IPS-20b (cell line): ENCODE results near the gene FRMD4A.

ENCODE experiments used
- H3K27ac ChIP-seq: one replicate; pipeline ENCODE4 v1.5.1; 2013; ENCODE audit warnings: low read length
- H3K27me3 ChIP-seq: 2 replicates; pipeline ENCODE4 v1.6.1; 2013; ENCODE audit warnings: mild to moderate bottlenecking, low read length, inconsistent platforms; ENCODE audit not compliant: insufficient read depth
- H3K36me3 ChIP-seq: 2 replicates; pipeline ENCODE4 v1.6.1; 2013; ENCODE audit warnings: low read depth, mild to moderate bottlenecking, inconsistent platforms, low read length, moderate library complexity; ENCODE audit not compliant: insufficient read depth
- H3K4me1 ChIP-seq: 2 replicates; pipeline ENCODE4 v1.6.1; 2013; ENCODE audit warnings: mild to moderate bottlenecking, control low read depth, inconsistent platforms, low read length, moderate library complexity; ENCODE audit not compliant: insufficient read depth
- H3K4me3 ChIP-seq: 2 replicates; pipeline ENCODE4 v1.5.1; 2013; ENCODE audit warnings: mild to moderate bottlenecking, low read length, inconsistent platforms
- H3K9ac ChIP-seq: 2 replicates; pipeline ENCODE4 v1.6.1; 2013; ENCODE audit warnings: low read depth, mild to moderate bottlenecking, inconsistent platforms, low read length, moderate library complexity
- H3K9me3 ChIP-seq: 2 replicates; pipeline ENCODE4 v1.6.1; 2013; ENCODE audit warnings: mild to moderate bottlenecking, low read depth, low read length, inconsistent platforms; ENCODE audit not compliant: insufficient read depth

Gene FRMD4A

DNA sequence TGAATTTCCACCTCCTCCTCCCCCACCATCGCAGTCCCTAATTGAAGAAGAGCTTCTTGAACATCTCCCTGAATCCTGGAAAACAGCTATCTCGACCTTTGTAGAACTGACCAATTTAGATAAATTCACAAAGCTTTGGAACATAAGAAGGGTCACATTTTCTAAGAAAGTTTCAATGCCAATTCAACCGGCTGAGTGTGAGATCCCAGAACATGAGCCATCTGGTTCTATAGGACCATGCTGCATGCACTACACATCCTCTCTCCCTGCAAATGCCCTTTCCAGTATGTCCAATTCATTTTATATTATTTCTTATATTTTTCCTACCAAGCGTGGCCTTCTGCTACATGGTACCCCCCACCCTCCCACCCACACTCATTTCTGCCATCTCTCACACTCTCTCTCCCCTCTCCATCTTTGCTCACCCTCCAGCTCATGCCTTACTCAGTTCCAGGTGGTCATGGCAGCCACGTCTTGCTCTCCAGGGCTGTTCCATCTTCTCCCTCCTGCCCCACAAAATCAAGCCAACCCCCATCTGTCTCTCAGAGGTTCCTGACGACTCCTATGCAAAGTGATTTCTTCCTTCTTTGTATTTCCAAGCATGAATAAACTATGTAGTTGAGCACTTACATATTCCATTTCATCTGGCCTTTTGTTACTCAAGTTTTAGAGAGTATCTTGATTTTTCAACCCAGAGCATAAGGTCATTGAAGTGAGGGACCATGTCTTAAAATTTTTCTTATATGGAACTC is 19.3 kb downstream of the FRMD4A start:
- Histone ChIP-seq H3K9me3 (no peaks in the 10 kb centered on the region), H3K4me1 (no peaks in the 10 kb centered on the region), H3K4me3 (no peak overlapping the region), H3K36me3 (no peaks in the 10 kb centered on the region), H3K27ac (no peak overlapping the region), H3K9ac (no peak overlapping the region), H3K27me3 (no peaks in the 10 kb centered on the region)

DNA sequence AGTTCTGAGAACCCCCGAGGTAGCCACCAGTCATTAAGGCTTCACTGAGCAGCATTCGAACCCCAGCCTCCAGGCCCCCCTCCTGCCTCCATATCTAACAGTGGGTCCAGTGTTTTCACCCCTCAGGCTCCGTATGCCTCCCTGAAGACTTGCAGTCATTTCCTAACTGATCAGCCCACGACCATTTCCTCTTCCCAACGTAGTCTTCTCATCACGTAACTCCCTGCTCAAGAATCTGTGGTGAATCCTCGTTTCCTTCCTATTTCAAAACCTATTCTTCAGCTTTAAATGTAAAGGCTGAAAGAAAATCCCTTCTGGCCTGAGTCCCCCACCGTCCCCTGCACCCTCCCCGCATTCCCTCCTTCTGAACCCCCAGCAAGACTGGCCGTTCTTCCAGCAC is 21.1 kb downstream of the FRMD4A start:
- Histone ChIP-seq H3K9ac (no peak overlapping the region), H3K9me3 (no peaks in the 10 kb centered on the region), H3K27me3 (no peaks in the 10 kb centered on the region), H3K27ac (no peak overlapping the region), H3K4me1 (no peaks in the 10 kb centered on the region), H3K4me3 (no peak overlapping the region), H3K36me3 (no peaks in the 10 kb centered on the region)

DNA sequence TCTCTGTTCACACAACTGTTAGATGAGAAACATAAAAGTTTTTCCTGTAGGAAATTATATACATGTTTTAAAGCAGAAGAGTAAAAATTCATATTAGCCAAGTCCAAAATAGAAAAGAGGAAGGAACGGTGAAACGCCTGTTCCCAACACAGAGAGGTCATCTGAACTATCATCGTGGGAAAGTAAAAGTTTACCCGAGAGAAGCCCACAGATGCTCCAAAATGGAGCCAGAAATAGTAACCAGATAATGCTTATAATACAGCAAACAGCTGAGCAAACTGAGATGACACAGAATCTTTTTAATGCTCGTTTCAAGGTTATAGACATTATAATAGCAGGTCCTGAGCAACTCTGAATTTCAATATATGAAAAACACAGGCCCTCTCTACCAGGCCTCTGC is 24.5 kb downstream of the FRMD4A start:
- Histone ChIP-seq H3K27me3 (no peaks in the 10 kb centered on the region), H3K4me1 (no peaks in the 10 kb centered on the region), H3K36me3 (no peaks in the 10 kb centered on the region), H3K9ac (no peak overlapping the region), H3K4me3 (no peak overlapping the region), H3K9me3 (no peaks in the 10 kb centered on the region), H3K27ac (no peak overlapping the region)

DNA sequence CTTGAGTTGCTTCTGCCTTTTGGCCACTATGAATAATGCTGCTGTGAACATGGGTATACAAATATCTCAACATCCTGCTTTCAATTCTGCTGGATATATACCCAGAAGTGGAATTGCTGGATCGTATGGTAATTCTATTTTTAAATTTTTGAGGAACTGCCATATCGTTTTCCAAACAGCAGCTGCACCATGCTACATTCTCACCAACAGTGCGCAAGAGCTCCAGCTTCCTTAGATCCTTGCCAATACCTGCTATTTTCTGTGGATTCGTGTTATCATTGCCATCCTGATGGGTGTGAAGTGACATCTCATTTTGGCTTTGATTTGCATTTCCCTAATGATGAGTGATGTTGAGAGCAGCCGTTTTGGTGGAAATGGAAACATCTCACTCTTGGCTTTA is 26.7 kb downstream of the FRMD4A start:
- Histone ChIP-seq H3K4me1 (no peaks in the 10 kb centered on the region), H3K4me3 (no peak overlapping the region), H3K27me3 (no peaks in the 10 kb centered on the region), H3K9ac (no peak overlapping the region), H3K27ac (no peak overlapping the region), H3K36me3 (no peaks in the 10 kb centered on the region), H3K9me3 (no peaks in the 10 kb centered on the region)

DNA sequence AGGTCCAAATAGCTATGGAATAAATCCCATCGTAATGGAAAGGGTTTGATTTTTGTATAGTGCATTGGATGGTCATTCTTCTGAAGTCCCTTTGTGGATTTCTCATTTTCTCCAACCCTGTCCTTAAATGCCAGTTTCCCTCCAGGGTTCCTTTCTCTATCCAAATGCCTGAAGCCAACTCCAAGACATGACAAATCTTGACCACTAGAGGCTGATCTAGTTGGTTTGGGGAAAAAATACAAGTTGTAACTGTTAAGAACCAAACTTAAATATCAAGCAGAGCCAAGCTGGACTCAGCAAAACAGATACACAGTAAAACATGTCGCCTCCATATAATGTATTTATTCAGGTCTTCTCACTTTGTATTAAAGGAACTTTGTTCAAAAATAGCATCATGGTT is 28.7 kb downstream of the FRMD4A start:
- Histone ChIP-seq H3K4me1 (no peaks in the 10 kb centered on the region), H3K27me3 (no peaks in the 10 kb centered on the region), H3K9ac (no peak overlapping the region), H3K27ac (no peak overlapping the region), H3K4me3 (no peak overlapping the region), H3K9me3 (no peaks in the 10 kb centered on the region), H3K36me3 (no peaks in the 10 kb centered on the region)

DNA sequence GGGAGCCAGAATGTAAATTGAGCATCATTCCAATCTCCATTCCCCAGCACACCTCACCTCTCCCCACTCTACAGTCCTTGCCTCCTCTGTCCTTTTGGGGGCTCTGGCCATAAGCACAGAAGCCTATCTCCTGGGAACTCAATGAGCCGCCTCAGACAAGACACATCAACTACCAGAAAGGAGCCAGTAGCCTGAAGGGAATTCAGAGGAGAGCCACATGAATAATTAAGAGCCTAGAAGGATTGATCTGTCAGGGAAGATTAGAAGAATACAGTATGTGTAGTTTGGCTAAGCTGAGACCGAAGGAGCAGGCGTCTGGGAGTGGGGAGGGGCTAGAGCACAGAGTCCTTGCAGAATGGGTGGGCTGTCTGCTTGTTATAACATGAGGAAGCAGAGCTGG is 31.2 kb downstream of the FRMD4A start:
- Histone ChIP-seq H3K4me1 (no peaks in the 10 kb centered on the region), H3K27ac (no peak overlapping the region), H3K27me3 (no peaks in the 10 kb centered on the region)

GRCh38 chr10:14296065-14296709 is 34.5 kb downstream of the FRMD4A start:
- no peak overlapping the region for H3K27ac ChIP-seq
- no peak overlapping the region for H3K9ac ChIP-seq
- H3K4me1 ChIP-seq = no peaks in the 10 kb centered on the region
- peaks cover 14% of the 10 kb centered on the region; the same call in 1 of the 2 replicates for H3K9me3 ChIP-seq
- no peak overlapping the region for H3K4me3 ChIP-seq
- H3K36me3 ChIP-seq = no peaks in the 10 kb centered on the region
- H3K27me3 ChIP-seq = no peaks in the 10 kb centered on the region

More for the DNA sequence above, 31.2 kb downstream of the FRMD4A start:
- Histone ChIP-seq H3K9ac (no peak overlapping the region), H3K9me3 (no peaks in the 10 kb centered on the region), H3K36me3 (no peaks in the 10 kb centered on the region), H3K4me3 (no peak overlapping the region)

DNA sequence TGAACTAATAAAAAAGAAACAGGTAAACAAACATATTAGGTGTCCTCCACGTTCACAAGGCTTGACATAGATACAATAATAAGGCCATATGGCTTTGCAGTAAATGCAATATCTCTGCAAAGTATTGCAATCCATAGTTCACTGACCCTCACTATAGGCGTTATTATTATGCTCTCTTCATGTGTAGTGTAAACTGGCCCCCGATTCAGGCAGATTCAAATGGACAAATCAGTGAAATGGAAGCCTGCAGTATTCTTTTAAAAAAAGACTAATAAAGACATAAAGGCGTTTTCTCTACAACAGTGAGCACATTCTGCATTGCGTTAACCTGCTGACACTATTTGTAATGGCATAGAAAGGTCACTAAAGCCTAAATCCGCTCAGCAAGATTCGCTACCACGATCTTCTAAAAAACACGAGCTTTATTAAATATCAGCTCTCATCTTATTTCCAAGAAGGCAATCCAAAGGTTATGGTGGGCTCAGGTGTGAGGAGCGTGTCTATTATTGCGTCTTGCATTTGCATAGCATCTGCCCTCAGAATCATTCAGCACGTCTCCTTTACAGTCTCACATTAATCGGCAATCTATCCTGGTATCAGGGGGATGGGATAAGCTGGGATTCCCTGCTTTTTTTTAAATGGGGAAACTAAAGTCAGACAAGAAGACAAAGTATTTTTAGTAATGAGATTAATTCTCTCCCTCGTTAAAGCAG is 36.2 kb downstream of the FRMD4A start:
- Histone ChIP-seq H3K27ac (no peak overlapping the region), H3K9me3 (peaks cover 19% of the 10 kb centered on the region; the same call in 1 of the 2 replicates), H3K36me3 (no peaks in the 10 kb centered on the region), H3K4me3 (no peak overlapping the region), H3K27me3 (no peaks in the 10 kb centered on the region), H3K9ac (no peak overlapping the region), H3K4me1 (no peaks in the 10 kb centered on the region)

DNA sequence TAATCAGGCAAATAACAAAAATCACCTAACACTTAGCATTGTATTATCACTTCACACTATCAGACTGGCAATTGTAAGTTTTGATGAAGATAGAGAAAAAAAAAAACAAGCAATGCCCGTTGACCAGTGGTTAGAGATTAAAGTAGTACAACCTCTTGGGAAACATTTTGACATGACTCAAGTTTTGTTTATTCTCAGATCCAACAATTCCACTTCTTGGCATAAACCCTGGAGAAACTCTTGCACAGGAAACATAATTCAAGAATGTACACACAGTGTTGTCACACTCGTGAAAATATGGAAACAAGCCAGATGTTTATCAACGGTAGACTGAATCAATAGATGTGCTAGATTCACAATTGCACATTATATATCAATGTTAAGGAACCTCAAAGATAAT is 37.2 kb downstream of the FRMD4A start:
- H3K27ac ChIP-seq = no peak overlapping the region
- no peaks in the 10 kb centered on the region for H3K27me3 ChIP-seq
- H3K4me3 ChIP-seq = no peak overlapping the region
- peaks cover 19% of the 10 kb centered on the region; the same call in 1 of the 2 replicates for H3K9me3 ChIP-seq
- H3K9ac ChIP-seq = no peak overlapping the region
- no peaks in the 10 kb centered on the region for H3K36me3 ChIP-seq
- H3K4me1 ChIP-seq = no peaks in the 10 kb centered on the region

DNA sequence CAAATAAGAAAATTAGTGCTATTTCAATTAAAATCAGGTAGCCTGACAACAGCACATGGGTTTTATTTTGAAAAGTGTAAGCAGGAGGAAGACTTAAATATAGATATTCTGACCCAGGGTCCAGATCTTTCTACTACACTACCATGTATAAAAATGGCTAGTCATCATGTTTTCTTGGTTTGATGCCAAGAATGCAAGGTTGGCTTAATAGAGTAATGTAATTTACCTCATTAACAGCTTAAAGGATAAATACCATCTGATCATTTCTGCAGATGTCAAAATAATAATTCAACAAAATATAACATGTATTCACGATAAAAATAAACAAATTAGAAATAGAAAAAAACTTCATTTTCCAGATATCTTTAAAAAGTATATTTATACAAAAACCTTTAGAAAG is 39.4 kb downstream of the FRMD4A start:
- Histone ChIP-seq H3K27ac (no peak overlapping the region), H3K36me3 (no peaks in the 10 kb centered on the region), H3K9me3 (peaks cover 22% of the 10 kb centered on the region; the same call in 1 of the 2 replicates), H3K27me3 (no peaks in the 10 kb centered on the region), H3K4me1 (no peaks in the 10 kb centered on the region), H3K9ac (no peak overlapping the region), H3K4me3 (no peak overlapping the region)

GRCh38 chr10:14285941-14286560 is 44.7 kb downstream of the FRMD4A start:
- no peaks in the 10 kb centered on the region for H3K36me3 ChIP-seq
- H3K4me3 ChIP-seq = no peak overlapping the region

More at GRCh38 chr10:14285941-14286560, 44.7 kb downstream of the FRMD4A start:
- Histone ChIP-seq H3K4me1 (no peaks in the 10 kb centered on the region), H3K27ac (no peak overlapping the region), H3K9me3 (peaks cover 6% of the 10 kb centered on the region; the same call in 1 of the 2 replicates), H3K27me3 (no peaks in the 10 kb centered on the region), H3K9ac (no peak overlapping the region)
